Mesothelial cell of epicardium (in vitro differentiated cells): ENCODE measurements around the gene CRYBG3. TPM values are rescaled to one million over a fixed set of nuclear protein-coding genes. Genes with fewer than 3 reads are reported as not detected.

Experiments used
- DNase-seq, 2 experiments: peaks; one replicate each; pipeline ENCODE4 v3.0.0; 2021; ENCODE audit warnings: low spot score in 2 of 2; ENCODE audit not compliant: unreplicated experiment in 2 of 2
- H3K27ac Mint-ChIP-seq: 2 replicates; pipeline ENCODE4 v1.8.0; 2021; ENCODE audit warnings: mixed read lengths
- H3K27me3 Mint-ChIP-seq: 2 replicates; pipeline ENCODE4 v1.8.0; 2021; ENCODE audit warnings: low read depth, mixed read lengths
- H3K36me3 Mint-ChIP-seq: 2 replicates; pipeline ENCODE4 v1.8.0; 2021; ENCODE audit warnings: mixed read lengths
- H3K4me1 Mint-ChIP-seq: 2 replicates; pipeline ENCODE4 v1.8.0; 2021; ENCODE audit warnings: mixed read lengths
- H3K4me3 Mint-ChIP-seq: 2 replicates; pipeline ENCODE4 v1.8.0; 2021; ENCODE audit warnings: mild to moderate bottlenecking, moderate library complexity, mixed read lengths
- H3K9me3 Mint-ChIP-seq: 2 replicates; pipeline ENCODE4 v1.8.0; 2021; ENCODE audit warnings: mixed read lengths
- CTCF ChIP-seq: fragments of 200-600 bp; sonication (generic); IDR thresholded peaks from one replicate; pipeline ENCODE4 v1.5.0; 2021; ENCODE audit warnings: antibody characterized with exemption; ENCODE audit not compliant: unreplicated experiment
- total RNA-seq: library from RNA; stranded (reverse); gene quantifications from 3 replicates; pipeline ENCODE4 v1.2.1, GENCODE V29; 2021

The CRYBG3 gene
- total RNA-seq, 1 donor from 2014 or later = 6.8 TPM

GRCh38 chr3:97960551-97960950 is 138.7 kb downstream of the CRYBG3 start:
- Mint-ChIP-seq H3K27me3 (peaks cover 3% of the 10 kb centered on the region), H3K4me1 (peaks cover 13% of the 10 kb centered on the region), H3K9me3 (no peaks in the 10 kb centered on the region), H3K27ac (no peak overlapping the region), H3K36me3 (peaks cover 12% of the 10 kb centered on the region), H3K4me3 (no peak overlapping the region)
- no peak for DNase-seq
- TF ChIP-seq CTCF = no peak

GRCh38 chr3:97960993-97961766 is 139.4 kb downstream of the CRYBG3 start:
- peaks cover 12% of the 10 kb centered on the region for H3K36me3 Mint-ChIP-seq
- peaks cover 3% of the 10 kb centered on the region for H3K27me3 Mint-ChIP-seq
- no peak for DNase-seq
- TF ChIP-seq CTCF = no peak
- peak overlapping the region; percentile 16 for H3K27ac Mint-ChIP-seq
- H3K9me3 Mint-ChIP-seq = no peaks in the 10 kb centered on the region
- H3K4me1 Mint-ChIP-seq = peaks cover 14% of the 10 kb centered on the region
- H3K4me3 Mint-ChIP-seq = no peak overlapping the region

GRCh38 chr3:97967966-97968365 is 146.2 kb downstream of the CRYBG3 start:
- Mint-ChIP-seq H3K36me3 (peaks cover 6% of the 10 kb centered on the region), H3K27me3 (peaks cover 3% of the 10 kb centered on the region), H3K4me3 (no peak overlapping the region), H3K4me1 (peaks cover 20% of the 10 kb centered on the region), H3K27ac (no peak overlapping the region), H3K9me3 (no peaks in the 10 kb centered on the region)
- TF ChIP-seq CTCF = no peak
- DNase-seq = no peak

- Mint-ChIP-seq H3K27me3 (peaks cover 3% of the 10 kb centered on the region), H3K27ac (no peak overlapping the region), H3K9me3 (no peaks in the 10 kb centered on the region), H3K4me3 (no peak overlapping the region), H3K36me3 (peaks cover 6% of the 10 kb centered on the region), H3K4me1 (peaks cover 20% of the 10 kb centered on the region)
- no peak for TF ChIP-seq CTCF
- DNase-seq = no peak
Measured at GRCh38 chr3:97968376-97968775, 146.6 kb downstream of the CRYBG3 start.

- Mint-ChIP-seq H3K27ac (no peak overlapping the region), H3K36me3 (peaks cover 5% of the 10 kb centered on the region), H3K4me3 (no peak overlapping the region), H3K9me3 (no peaks in the 10 kb centered on the region), H3K27me3 (peaks cover 6% of the 10 kb centered on the region), H3K4me1 (peaks cover 20% of the 10 kb centered on the region)
- no peak for TF ChIP-seq CTCF
- DNase-seq = no peak
Measured at GRCh38 chr3:97969541-97969940, 147.7 kb downstream of the CRYBG3 start.
